GM12878 (cell line): ENCODE results near the gene GPR146. TPM values are rescaled to one million over a fixed set of nuclear protein-coding genes. Genes with fewer than 3 reads are reported as not detected.
A peak's percentile ranks its signal among the peaks of the same experiment; 100 is the strongest.

ENCODE experiments used
- BACH1 ChIP-seq: fragments of 450-650 bp; IDR thresholded peaks from 2 replicates; pipeline ENCODE4 v1.6.1; 2017; ENCODE audit warnings: mild to moderate bottlenecking, borderline replicate concordance
- BCL11A ChIP-seq: IDR thresholded peaks from 2 replicates; pipeline ENCODE4 v1.6.1; 2011; ENCODE audit warnings: low read depth, low read length
- BRCA1 ChIP-seq: IDR thresholded peaks from 2 replicates; pipeline ENCODE4 v1.6.1; 2011; ENCODE audit warnings: low read depth, low read length, improper control_type of control experiment
- CBX5 ChIP-seq: sonication (generic); IDR thresholded peaks from 2 replicates; pipeline ENCODE4 v1.6.1; 2016; ENCODE audit warnings: low read depth, moderate library complexity, mild to moderate bottlenecking, inconsistent platforms
- CREB1 ChIP-seq: IDR thresholded peaks from 2 replicates; pipeline ENCODE4 v1.6.1; 2012; ENCODE audit warnings: low read depth, mild to moderate bottlenecking, inconsistent platforms
- CREM ChIP-seq: IDR thresholded peaks from 2 replicates; pipeline ENCODE4 v1.6.1; 2014; ENCODE audit warnings: antibody characterized with exemption, low read depth
- FOS ChIP-seq: IDR thresholded peaks from 3 replicates; pipeline ENCODE4 v1.6.1; 2011; ENCODE audit warnings: borderline replicate concordance; ENCODE audit not compliant: insufficient read length; ENCODE audit errors: extremely low read depth
- HCFC1 ChIP-seq: fragments of 150-350 bp; IDR thresholded peaks from 2 replicates; pipeline ENCODE4 v1.6.1; 2014; ENCODE audit warnings: low read length
- HDGF ChIP-seq: fragments of 450-650 bp; IDR thresholded peaks from 2 replicates; pipeline ENCODE4 v1.6.1; 2016; ENCODE audit warnings: antibody characterized with exemption
- IRF5 ChIP-seq: fragments of 450-650 bp; IDR thresholded peaks from 2 replicates; pipeline ENCODE4 v1.6.1; 2017; ENCODE audit warnings: borderline replicate concordance
- MLLT1 ChIP-seq: fragments of 450-650 bp; IDR thresholded peaks from 2 replicates; pipeline ENCODE4 v1.6.1; 2016; ENCODE audit warnings: mild to moderate bottlenecking
- NFYB ChIP-seq: IDR thresholded peaks from 2 replicates; pipeline ENCODE4 v1.6.1; 2011; ENCODE audit warnings: low read depth, mild to moderate bottlenecking, low read length, improper control_type of control experiment, moderate library complexity; ENCODE audit not compliant: insufficient read depth
- RAD21 ChIP-seq: IDR thresholded peaks from 2 replicates; pipeline ENCODE4 v1.6.1; 2011; ENCODE audit warnings: mild to moderate bottlenecking, low read depth, low read length, moderate library complexity; ENCODE audit not compliant: insufficient read depth
- RB1 ChIP-seq: fragments of 450-650 bp; formaldehyde crosslinking; IDR thresholded peaks from 2 replicates; pipeline ENCODE4 v1.6.1; 2017; ENCODE audit warnings: mild to moderate bottlenecking, borderline replicate concordance
- RELA ChIP-seq: fragments of 450-650 bp; IDR thresholded peaks from 2 replicates; pipeline ENCODE4 v1.8.0; 2014; ENCODE audit warnings: borderline replicate concordance; ENCODE audit not compliant: partially characterized antibody
- RUNX3 ChIP-seq: IDR thresholded peaks from 2 replicates; pipeline ENCODE4 v1.6.1; 2012; ENCODE audit warnings: low read length, inconsistent platforms
- SMARCA5 ChIP-seq: fragments of 450-650 bp; IDR thresholded peaks from 2 replicates; pipeline ENCODE4 v1.6.1; 2017; ENCODE audit warnings: mild to moderate bottlenecking
- SUPT20H ChIP-seq: IDR thresholded peaks from 2 replicates; pipeline ENCODE4 v1.6.1; 2011; ENCODE audit warnings: low read depth, mild to moderate bottlenecking, low read length, moderate library complexity, borderline replicate concordance; ENCODE audit not compliant: control insufficient read depth
- YBX1 ChIP-seq: fragments of 450-650 bp; IDR thresholded peaks from 2 replicates; pipeline ENCODE4 v1.6.1; 2016; ENCODE audit warnings: antibody characterized with exemption
- ZBED1 ChIP-seq: IDR thresholded peaks from 2 replicates; pipeline ENCODE4 v1.6.1; 2016; ENCODE audit warnings: borderline replicate concordance
- ZBTB40 ChIP-seq: fragments of 450-650 bp; IDR thresholded peaks from 2 replicates; pipeline ENCODE4 v1.6.1; 2016; ENCODE audit warnings: mild to moderate bottlenecking, moderate library complexity, borderline replicate concordance
- ZSCAN29 ChIP-seq: fragments of 450-650 bp; IDR thresholded peaks from 2 replicates; pipeline ENCODE4 v1.6.1; 2017; ENCODE audit warnings: mild to moderate bottlenecking, moderate library complexity
- polyA plus RNA-seq, 11 experiments: library from polyadenylated mRNA; depleted of rRNA in 4 of 11; unstranded in 6 of 11; stranded (reverse) in 5 of 11; fragments of >200 nt; fragmentation: Nextera tagmentation in 4 of 11; fragmentation: Illumina TruSeq in 1 of 11; extraction: Ambion mirVana in 4 of 11; extraction: Trizol in 1 of 11; gene quantifications; 1 replicate in 1 of 11; 2 replicates in 10 of 11; pipeline versions ENCODE4 v1.2.1 to v1.2.3, GENCODE V29; 2011 to 2016; ENCODE audit warnings: inconsistent platforms in 2 of 11, missing spikeins in 2 of 11, low read depth in 1 of 11
- total RNA-seq, 4 experiments: library from RNA; depleted of rRNA in 3 of 4; stranded (reverse); fragments of >200 nt in 3 of 4; fragmentation: Illumina TruSeq in 1 of 4; extraction: Trizol in 1 of 4; gene quantifications; 2 replicates each; pipeline versions ENCODE4 v1.2.1 to v1.2.3, GENCODE V29; 2013 to 2021

Gene GPR146
- total and polyA plus RNA-seq, 10 of the 15 experiments (the other 5 are each of a cell fraction or from before 2014, with no cell fraction given) = 0.19 to 12.0 (median 0.54) TPM; not detected in 2

- no peak; the same call in 1 of the 2 replicates for TF ChIP-seq RAD21
- TF ChIP-seq ZBED1 = no peak
- 0 out of 2 replicates have a peak, but pooled peaks have one; percentile 8 for TF ChIP-seq NFYB
- no peak for TF ChIP-seq RELA
- TF ChIP-seq BCL11A = no peak
- no peak; the same call in 1 of the 2 replicates for TF ChIP-seq CREB1
- peak; percentile 39; the same call in 1 of the 2 replicates for TF ChIP-seq RUNX3
- no peak for TF ChIP-seq BRCA1
- TF ChIP-seq HCFC1 = no peak
- no peak for TF ChIP-seq FOS
- peak; percentile 97 for TF ChIP-seq BACH1
- TF ChIP-seq SMARCA5 = peak; percentile 76
- TF ChIP-seq ZBTB40 = no peak
- peak; percentile 65; the same call in 1 of the 2 replicates for TF ChIP-seq RB1
- no peak for TF ChIP-seq YBX1
- TF ChIP-seq CREM = no peak; the same call in 1 of the 2 replicates
- no peak for TF ChIP-seq IRF5
- TF ChIP-seq HDGF = no peak
- no peak for TF ChIP-seq MLLT1
- TF ChIP-seq CBX5 = no peak
- TF ChIP-seq SUPT20H = no peak
- no peak for TF ChIP-seq ZSCAN29
Observed at GRCh38 chr7:1044189-1045068, at the start of gene GPR146 (continued).
